GM13976 (cell line): ENCODE results near the gene GJA10.
"Not testable (repeated sequence)": the region's sequence is repeated elsewhere in the genome, so short reads cannot be mapped to it uniquely, and the experiment has no call there.

Source experiments
- DNase-seq: peaks from one replicate; pipeline ENCODE4 v3.0.0; 2012; ENCODE audit warnings: low spot score
- in situ Hi-C: fragments of 300-500 bp; cut with MboI; formaldehyde crosslinking; loops from one replicate; pipeline ENCODE4 v1.12.0; 2022; ENCODE audit warnings: low sequenced_read_pairs, mixed read lengths, inconsistent platforms; ENCODE audit not compliant: unreplicated experiment
- TF ChIP-seq, protein P1 (sequence below): IDR thresholded peaks from 2 replicates; pipeline ENCODE4 v1.5.1; 2012; ENCODE audit warnings: borderline replicate concordance, mild to moderate bottlenecking; ENCODE audit not compliant: insufficient read depth; ENCODE audit errors: extremely low read depth, missing control alignments, control extremely low read depth

Gene GJA10

DNA sequence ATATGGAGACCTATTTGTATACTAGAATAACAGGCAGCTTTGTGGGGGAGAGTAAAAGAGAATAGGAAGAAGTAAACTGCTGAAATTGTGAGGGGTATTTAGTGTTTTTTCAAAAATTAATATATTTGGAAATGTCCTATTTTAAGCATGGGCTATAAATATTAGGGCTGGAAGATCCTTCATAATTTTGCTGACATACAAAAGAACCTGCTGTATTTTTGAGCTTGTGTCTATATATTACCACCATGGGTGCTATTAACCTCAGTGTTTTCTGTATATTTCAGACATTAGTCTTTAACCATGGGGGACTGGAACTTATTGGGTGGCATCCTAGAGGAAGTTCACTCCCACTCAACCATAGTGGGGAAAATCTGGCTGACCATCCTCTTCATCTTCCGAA is at the start of gene GJA10:
GJA10 (plus strand) TSS at position 301 of the 400 bp plus-strand sequence; CDS start at position 301, 0 bp downstream.
- TF ChIP-seq, protein P1, sequence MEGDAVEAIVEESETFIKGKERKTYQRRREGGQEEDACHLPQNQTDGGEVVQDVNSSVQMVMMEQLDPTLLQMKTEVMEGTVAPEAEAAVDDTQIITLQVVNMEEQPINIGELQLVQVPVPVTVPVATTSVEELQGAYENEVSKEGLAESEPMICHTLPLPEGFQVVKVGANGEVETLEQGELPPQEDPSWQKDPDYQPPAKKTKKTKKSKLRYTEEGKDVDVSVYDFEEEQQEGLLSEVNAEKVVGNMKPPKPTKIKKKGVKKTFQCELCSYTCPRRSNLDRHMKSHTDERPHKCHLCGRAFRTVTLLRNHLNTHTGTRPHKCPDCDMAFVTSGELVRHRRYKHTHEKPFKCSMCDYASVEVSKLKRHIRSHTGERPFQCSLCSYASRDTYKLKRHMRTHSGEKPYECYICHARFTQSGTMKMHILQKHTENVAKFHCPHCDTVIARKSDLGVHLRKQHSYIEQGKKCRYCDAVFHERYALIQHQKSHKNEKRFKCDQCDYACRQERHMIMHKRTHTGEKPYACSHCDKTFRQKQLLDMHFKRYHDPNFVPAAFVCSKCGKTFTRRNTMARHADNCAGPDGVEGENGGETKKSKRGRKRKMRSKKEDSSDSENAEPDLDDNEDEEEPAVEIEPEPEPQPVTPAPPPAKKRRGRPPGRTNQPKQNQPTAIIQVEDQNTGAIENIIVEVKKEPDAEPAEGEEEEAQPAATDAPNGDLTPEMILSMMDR = no peak
- DNase-seq = no peak
- in situ Hi-C loops = no loop called here

- in situ Hi-C loops, DNase-seq: not testable (repeated sequence)
Observed at GRCh38 chr6:89847513-89847912, 46.8 kb upstream of the GJA10 start.

- TF ChIP-seq, protein P1 = no peak
- in situ Hi-C loops = no loop called here
- no peak for DNase-seq
Observed at GRCh38 chr6:89853068-89853467, 41.2 kb upstream of the GJA10 start.

GRCh38 chr6:89858041-89858440 is 36.2 kb upstream of the GJA10 start:
- no peak for DNase-seq
- TF ChIP-seq, protein P1 = no peak
- in situ Hi-C loops = no loop called here

GRCh38 chr6:89859744-89860143 is 34.5 kb upstream of the GJA10 start:
- TF ChIP-seq, protein P1 = no peak
- peak; percentile 44 for DNase-seq
- in situ Hi-C loops = no loop called here

- DNase-seq = peak; percentile 43
- TF ChIP-seq, protein P1 = no peak
- in situ Hi-C loops = no loop called here
Observed at GRCh38 chr6:89862273-89862672, 32.0 kb upstream of the GJA10 start.

- DNase-seq = no peak
- in situ Hi-C loops = no loop called here
- TF ChIP-seq, protein P1 = no peak
Observed at GRCh38 chr6:89862698-89863097, 31.6 kb upstream of the GJA10 start.
